C4-2B (cell line): ENCODE measurements around the gene AHR.

Experiments
- H3K27ac ChIP-seq: fragments of 450-650 bp; 2 replicates; pipeline ENCODE4 v1.5.1; 2017
- ZFX ChIP-seq: fragments of 450-650 bp; IDR thresholded peaks from 2 replicates; pipeline ENCODE4 v1.6.1; 2017
- TF ChIP-seq, protein P1 (sequence below): fragments of 450-650 bp; conservative IDR thresholded peaks from 2 replicates; pipeline ENCODE4 v1.5.1; 2017; ENCODE audit warnings: mild to moderate bottlenecking

AHR gene

DNA sequence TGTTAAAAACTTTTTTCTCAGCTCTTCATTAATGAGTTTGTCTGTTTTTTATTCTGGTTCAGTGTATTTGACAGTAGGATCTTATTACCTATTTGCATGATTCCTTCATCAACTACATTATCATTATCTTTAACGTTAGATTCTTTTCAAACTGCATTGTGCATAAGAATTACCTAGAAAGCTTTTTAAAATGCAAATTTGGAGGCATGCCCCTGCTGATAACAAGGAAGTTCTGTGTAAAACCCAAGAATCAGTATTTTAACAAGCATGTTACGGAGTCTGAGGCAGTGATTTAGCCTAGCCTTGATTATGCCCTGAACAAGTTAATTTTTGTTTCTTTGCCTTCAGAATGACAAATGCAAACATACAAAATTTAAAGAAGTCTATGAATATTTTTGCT, 14.2 kb downstream of the AHR start:
- H3K27ac ChIP-seq: no peak overlapping the region
- TF ChIP-seq, protein P1, sequence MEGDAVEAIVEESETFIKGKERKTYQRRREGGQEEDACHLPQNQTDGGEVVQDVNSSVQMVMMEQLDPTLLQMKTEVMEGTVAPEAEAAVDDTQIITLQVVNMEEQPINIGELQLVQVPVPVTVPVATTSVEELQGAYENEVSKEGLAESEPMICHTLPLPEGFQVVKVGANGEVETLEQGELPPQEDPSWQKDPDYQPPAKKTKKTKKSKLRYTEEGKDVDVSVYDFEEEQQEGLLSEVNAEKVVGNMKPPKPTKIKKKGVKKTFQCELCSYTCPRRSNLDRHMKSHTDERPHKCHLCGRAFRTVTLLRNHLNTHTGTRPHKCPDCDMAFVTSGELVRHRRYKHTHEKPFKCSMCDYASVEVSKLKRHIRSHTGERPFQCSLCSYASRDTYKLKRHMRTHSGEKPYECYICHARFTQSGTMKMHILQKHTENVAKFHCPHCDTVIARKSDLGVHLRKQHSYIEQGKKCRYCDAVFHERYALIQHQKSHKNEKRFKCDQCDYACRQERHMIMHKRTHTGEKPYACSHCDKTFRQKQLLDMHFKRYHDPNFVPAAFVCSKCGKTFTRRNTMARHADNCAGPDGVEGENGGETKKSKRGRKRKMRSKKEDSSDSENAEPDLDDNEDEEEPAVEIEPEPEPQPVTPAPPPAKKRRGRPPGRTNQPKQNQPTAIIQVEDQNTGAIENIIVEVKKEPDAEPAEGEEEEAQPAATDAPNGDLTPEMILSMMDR: no peak
- TF ChIP-seq ZFX: no peak

DNA sequence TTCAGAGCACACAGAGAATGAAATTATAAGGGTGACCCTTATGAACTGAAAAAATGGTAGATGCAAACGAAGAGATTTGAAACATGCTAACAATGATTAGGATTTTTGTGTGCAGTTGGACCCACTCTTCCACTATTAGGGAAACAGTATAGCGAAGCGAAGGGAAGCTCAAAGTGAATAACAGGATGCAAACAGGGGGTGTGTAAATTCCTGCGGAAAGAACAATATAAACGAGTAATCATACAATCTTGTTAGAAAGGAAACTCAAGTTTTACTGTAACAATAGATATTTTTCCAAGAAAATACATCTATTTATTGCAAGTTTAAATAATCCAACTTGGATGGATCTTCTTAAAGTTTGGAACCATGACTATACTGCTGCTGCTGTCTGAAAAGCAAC, 14.7 kb downstream of the AHR start:
- no peak for TF ChIP-seq ZFX
- TF ChIP-seq, protein P1: no peak
- no peak overlapping the region for H3K27ac ChIP-seq

DNA sequence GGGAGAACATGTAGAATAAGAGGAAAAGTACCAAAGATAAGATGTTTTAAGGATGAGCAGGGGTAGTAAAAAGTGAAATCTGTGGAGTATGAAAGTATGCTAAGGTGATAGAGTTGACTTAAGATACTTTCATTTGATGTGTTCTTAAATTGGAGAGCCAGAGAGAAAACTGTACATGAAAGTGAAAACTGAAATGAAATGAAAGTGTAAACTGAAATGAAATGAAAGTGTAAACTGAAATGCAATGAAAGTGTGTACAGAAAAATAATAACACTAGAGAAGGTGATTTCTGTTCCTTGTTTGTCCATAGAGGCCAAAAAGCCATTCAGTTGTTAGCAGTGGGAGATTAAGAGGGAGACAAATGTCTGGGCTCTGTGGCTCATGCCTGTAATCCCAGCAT, 17.5 kb downstream of the AHR start:
- H3K27ac ChIP-seq: no peak overlapping the region
- no peak for TF ChIP-seq ZFX
- TF ChIP-seq, protein P1: no peak

DNA sequence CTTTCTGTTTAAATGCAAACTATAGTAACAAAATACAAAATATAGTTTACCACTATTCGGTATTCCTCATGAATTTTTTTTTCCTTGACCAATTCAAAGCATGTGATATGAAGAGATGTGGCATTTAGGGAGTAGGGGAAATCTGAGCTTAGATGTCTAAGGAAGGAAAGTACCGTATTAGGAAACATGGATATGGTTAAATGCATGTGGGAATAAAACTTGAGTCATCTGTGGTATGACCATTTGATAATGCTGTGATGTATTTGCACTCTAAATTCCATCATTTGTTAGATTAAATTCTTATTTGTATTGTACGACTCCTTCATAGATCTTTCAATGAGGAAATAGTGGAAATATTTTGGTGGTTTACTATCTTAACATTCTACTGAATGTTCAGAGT, 19.7 kb downstream of the AHR start:
- H3K27ac ChIP-seq: no peak overlapping the region
- TF ChIP-seq ZFX: no peak
- TF ChIP-seq, protein P1: no peak

DNA sequence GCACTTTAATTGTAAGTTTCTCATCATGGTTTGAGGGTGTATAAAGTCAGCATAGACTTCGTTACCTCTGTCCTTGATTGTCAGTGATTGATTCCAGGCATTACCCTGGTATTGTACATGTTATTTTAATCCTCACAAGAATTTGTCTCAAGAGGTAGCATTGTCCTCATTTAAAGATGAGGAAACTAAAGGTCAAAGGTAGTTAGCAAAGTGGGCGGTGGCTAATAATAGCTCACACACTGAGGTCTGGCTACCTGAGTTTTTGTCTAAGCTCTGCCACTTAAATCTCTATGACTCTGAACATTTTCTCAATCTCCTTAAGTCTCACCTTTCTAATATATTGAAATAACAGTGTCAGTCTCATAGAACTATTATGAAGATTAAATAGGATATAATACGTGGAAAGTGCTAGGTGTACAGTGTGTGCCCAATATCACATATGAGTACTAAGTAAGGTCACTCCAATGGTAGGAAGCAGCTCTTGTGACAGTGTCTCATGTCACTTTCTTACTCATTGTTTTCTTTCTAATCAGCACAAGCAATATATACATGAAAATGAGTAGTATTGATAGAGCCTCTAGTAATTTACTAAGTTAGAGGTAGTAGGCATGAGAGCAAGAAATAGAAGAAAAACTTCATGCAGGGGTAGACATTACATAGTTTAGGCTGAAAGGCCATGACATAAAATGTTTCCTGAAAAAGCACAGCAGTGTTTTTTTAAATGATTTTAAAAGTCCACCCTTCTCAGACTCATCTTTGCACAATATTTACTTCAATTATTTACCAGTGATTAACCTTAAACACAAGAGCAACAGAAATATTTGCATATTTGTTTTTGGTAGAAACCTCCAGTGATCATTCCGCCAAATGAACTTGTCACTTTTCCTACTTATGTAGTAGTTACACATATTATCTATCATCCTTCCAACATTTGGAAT, 21.0 kb downstream of the AHR start:
- TF ChIP-seq ZFX: no peak
- TF ChIP-seq, protein P1: no peak

DNA sequence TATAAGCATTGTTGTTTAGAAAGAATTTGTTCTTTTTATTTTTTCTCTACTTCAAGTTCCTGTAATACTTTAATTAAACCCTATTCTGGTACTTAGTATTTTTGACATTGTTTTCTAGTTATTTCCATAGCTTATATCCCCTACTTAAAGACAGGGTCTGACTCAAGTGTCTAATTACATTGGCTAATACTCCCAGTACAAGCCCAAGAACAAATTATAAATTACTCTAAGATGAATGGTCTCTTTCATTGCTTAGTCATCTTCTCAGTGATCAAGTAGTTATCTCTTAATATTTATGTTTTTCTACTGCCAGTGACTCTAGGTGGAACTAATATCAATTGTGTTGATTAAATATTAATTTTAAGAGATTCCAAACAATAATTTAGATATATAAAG, 21.6 kb downstream of the AHR start:
- TF ChIP-seq, protein P1: no peak
- no peak for TF ChIP-seq ZFX
- H3K27ac ChIP-seq: no peak overlapping the region

More for the DNA sequence above, 21.0 kb downstream of the AHR start:
- no peak overlapping the region for H3K27ac ChIP-seq

DNA sequence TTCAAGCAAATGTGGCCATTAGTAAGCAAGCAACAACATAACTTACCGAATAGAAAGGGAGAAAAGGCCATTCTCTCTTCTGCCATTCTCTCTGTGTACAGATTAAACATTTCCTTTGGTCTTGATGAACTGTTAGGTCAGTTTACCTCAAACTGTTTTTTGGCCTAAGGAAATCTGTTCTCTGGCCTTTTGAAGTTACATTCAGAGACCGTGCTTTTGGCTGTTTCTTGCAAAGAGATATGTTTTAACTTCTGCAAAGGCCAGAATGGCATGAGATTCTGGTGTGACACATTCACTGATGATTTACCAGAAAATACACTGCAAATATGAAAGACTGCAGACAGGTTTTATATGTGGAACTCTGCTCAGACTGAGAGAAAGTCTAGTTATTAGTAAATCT, 22.2 kb downstream of the AHR start:
- no peak for TF ChIP-seq ZFX
- TF ChIP-seq, protein P1: no peak
- no peak overlapping the region for H3K27ac ChIP-seq
